ENCODE data around the gene PDIA2.
"Not testable (repeated sequence)": the region's sequence is repeated elsewhere in the genome, so short reads cannot be mapped to it uniquely, and the experiment has no call there.

PDIA2 gene

GRCh38 chr16:263182-263774 lies 19.7 kb upstream of the PDIA2 start:
- Histone ChIP-seq H3K9me3 (ENCODE audit: control insufficient read depth, low read length) (no peaks in the 10 kb centered on the region), H3K4me1 (ENCODE audit: control insufficient read depth, insufficient read depth, low read length, poor library complexity, severe bottlenecking) (no peaks in the 10 kb centered on the region), H3K4me3 (ENCODE audit: extremely low read depth, insufficient read depth, low read length, poor library complexity, severe bottlenecking) (no peak overlapping the region), H3K27ac (ENCODE audit: low read depth, low read length, severe bottlenecking) (no peak overlapping the region), H3K36me3 (ENCODE audit: control insufficient read depth, insufficient read depth, low read length) (peaks cover 33% of the 10 kb centered on the region)
- WGBS, 2 experiments (ENCODE audit: insufficient coverage in 2 of 2): 95% methylated on average over 33 to 35 of the region's 35 CpGs

- no peak overlapping the region for H3K4me3 ChIP-seq (ENCODE audit: extremely low read depth, insufficient read depth, low read length, poor library complexity, severe bottlenecking)
- no peaks in the 10 kb centered on the region for H3K4me1 ChIP-seq (ENCODE audit: control insufficient read depth, insufficient read depth, low read length, poor library complexity, severe bottlenecking)
- H3K36me3 ChIP-seq (ENCODE audit: control insufficient read depth, insufficient read depth, low read length): peaks cover 33% of the 10 kb centered on the region
- 94 to 96% methylated on average over 14 to 17 of the region's 17 CpGs for WGBS, 2 experiments (ENCODE audit: insufficient coverage in 2 of 2)
- no peak overlapping the region for H3K27ac ChIP-seq (ENCODE audit: low read depth, low read length, severe bottlenecking)
- no peaks in the 10 kb centered on the region for H3K9me3 ChIP-seq (ENCODE audit: control insufficient read depth, low read length)
Observed at GRCh38 chr16:263944-264343, 19.0 kb upstream of the PDIA2 start.

- Histone ChIP-seq H3K36me3 (ENCODE audit: control insufficient read depth, insufficient read depth, low read length) (peaks cover 28% of the 10 kb centered on the region), H3K4me3 (ENCODE audit: extremely low read depth, insufficient read depth, low read length, poor library complexity, severe bottlenecking) (no peak overlapping the region), H3K27ac (ENCODE audit: low read depth, low read length, severe bottlenecking) (no peak overlapping the region), H3K4me1 (ENCODE audit: control insufficient read depth, insufficient read depth, low read length, poor library complexity, severe bottlenecking) (no peaks in the 10 kb centered on the region), H3K9me3 (ENCODE audit: control insufficient read depth, low read length) (no peaks in the 10 kb centered on the region)
- 94 to 95% methylated on average over 22 to 23 of the region's 23 CpGs for WGBS, 2 experiments (ENCODE audit: insufficient coverage in 2 of 2)
Observed at GRCh38 chr16:264440-264951, 18.5 kb upstream of the PDIA2 start.

GRCh38 chr16:265002-265529 lies 17.9 kb upstream of the PDIA2 start:
- Histone ChIP-seq H3K36me3 (ENCODE audit: control insufficient read depth, insufficient read depth, low read length) (peaks cover 22% of the 10 kb centered on the region), H3K9me3 (ENCODE audit: control insufficient read depth, low read length) (no peaks in the 10 kb centered on the region), H3K4me1 (ENCODE audit: control insufficient read depth, insufficient read depth, low read length, poor library complexity, severe bottlenecking) (no peaks in the 10 kb centered on the region), H3K4me3 (ENCODE audit: extremely low read depth, insufficient read depth, low read length, poor library complexity, severe bottlenecking) (no peak overlapping the region), H3K27ac (ENCODE audit: low read depth, low read length, severe bottlenecking) (no peak overlapping the region)
- 88 to 92% methylated on average over 12 to 13 of the region's 14 CpGs for whole genome bisulfite sequencing, 2 experiments (ENCODE audit: insufficient coverage in 2 of 2)

- H3K9me3 ChIP-seq (ENCODE audit: control insufficient read depth, low read length): no peaks in the 10 kb centered on the region
- no peaks in the 10 kb centered on the region for H3K4me1 ChIP-seq (ENCODE audit: control insufficient read depth, insufficient read depth, low read length, poor library complexity, severe bottlenecking)
- no peak overlapping the region for H3K4me3 ChIP-seq (ENCODE audit: extremely low read depth, insufficient read depth, low read length, poor library complexity, severe bottlenecking)
- WGBS, 2 experiments (ENCODE audit: insufficient coverage in 2 of 2): 91 to 92% methylated on average over 5 to 12 of the region's 12 CpGs
- peaks cover 19% of the 10 kb centered on the region for H3K36me3 ChIP-seq (ENCODE audit: control insufficient read depth, insufficient read depth, low read length)
- no peak overlapping the region for H3K27ac ChIP-seq (ENCODE audit: low read depth, low read length, severe bottlenecking)
Observed at GRCh38 chr16:265711-266110, 17.3 kb upstream of the PDIA2 start.

- no peak overlapping the region for H3K27ac ChIP-seq (ENCODE audit: low read depth, low read length, severe bottlenecking)
- peaks cover 16% of the 10 kb centered on the region for H3K36me3 ChIP-seq (ENCODE audit: control insufficient read depth, insufficient read depth, low read length)
- H3K4me3 ChIP-seq (ENCODE audit: extremely low read depth, insufficient read depth, low read length, poor library complexity, severe bottlenecking): no peak overlapping the region
- H3K9me3 ChIP-seq (ENCODE audit: control insufficient read depth, low read length): no peaks in the 10 kb centered on the region
- 86 to 88% methylated on average over 16 to 23 of the region's 25 CpGs for WGBS, 2 experiments (ENCODE audit: insufficient coverage in 2 of 2)
- no peaks in the 10 kb centered on the region for H3K4me1 ChIP-seq (ENCODE audit: control insufficient read depth, insufficient read depth, low read length, poor library complexity, severe bottlenecking)
Observed at GRCh38 chr16:266258-267164, 16.5 kb upstream of the PDIA2 start.

GRCh38 chr16:267562-267961 lies 15.4 kb upstream of the PDIA2 start:
- not testable (repeated sequence) for H3K27ac ChIP-seq (ENCODE audit: low read depth, low read length, severe bottlenecking); H3K9me3 ChIP-seq (ENCODE audit: control insufficient read depth, low read length); H3K4me1 ChIP-seq (ENCODE audit: control insufficient read depth, insufficient read depth, low read length, poor library complexity, severe bottlenecking); H3K4me3 ChIP-seq (ENCODE audit: extremely low read depth, insufficient read depth, low read length, poor library complexity, severe bottlenecking)
- WGBS, 2 experiments (ENCODE audit: insufficient coverage in 2 of 2): 93 to 94% methylated on average over 15 to 17 of the region's 17 CpGs
- peaks cover 12% of the 10 kb centered on the region for H3K36me3 ChIP-seq (ENCODE audit: control insufficient read depth, insufficient read depth, low read length)

GRCh38 chr16:268141-269053 lies 14.6 kb upstream of the PDIA2 start:
- Histone ChIP-seq H3K4me1 (ENCODE audit: control insufficient read depth, insufficient read depth, low read length, poor library complexity, severe bottlenecking) (no peaks in the 10 kb centered on the region), H3K27ac (ENCODE audit: low read depth, low read length, severe bottlenecking) (no peak overlapping the region), H3K36me3 (ENCODE audit: control insufficient read depth, insufficient read depth, low read length) (peaks cover 6% of the 10 kb centered on the region), H3K9me3 (ENCODE audit: control insufficient read depth, low read length) (no peaks in the 10 kb centered on the region), H3K4me3 (ENCODE audit: extremely low read depth, insufficient read depth, low read length, poor library complexity, severe bottlenecking) (no peak overlapping the region)
- 85 to 91% methylated on average over 28 to 35 of the region's 40 CpGs for WGBS, 2 experiments (ENCODE audit: insufficient coverage in 2 of 2)

- no peaks in the 10 kb centered on the region for H3K4me1 ChIP-seq (ENCODE audit: control insufficient read depth, insufficient read depth, low read length, poor library complexity, severe bottlenecking)
- no peak overlapping the region for H3K4me3 ChIP-seq (ENCODE audit: extremely low read depth, insufficient read depth, low read length, poor library complexity, severe bottlenecking)
- H3K9me3 ChIP-seq (ENCODE audit: control insufficient read depth, low read length): no peaks in the 10 kb centered on the region
- H3K27ac ChIP-seq (ENCODE audit: low read depth, low read length, severe bottlenecking): no peak overlapping the region
- H3K36me3 ChIP-seq (ENCODE audit: control insufficient read depth, insufficient read depth, low read length): peaks cover 5% of the 10 kb centered on the region
- 91 to 92% methylated on average over 22 to 24 of the region's 24 CpGs for WGBS, 2 experiments (ENCODE audit: insufficient coverage in 2 of 2)
Observed at GRCh38 chr16:269061-269796, 13.7 kb upstream of the PDIA2 start.

Measured in mesodermal cell (in vitro differentiated cells).